GM21619 (cell line): ENCODE results near the gene CELF5.
"Not testable (repeated sequence)": the region's sequence is repeated elsewhere in the genome, so short reads cannot be mapped to it uniquely, and the experiment has no call there.

Experiments
- ATAC-seq: cut with Tn5 transposase; IDR thresholded peaks from one replicate; pipeline ENCODE4 v1.9.1; 2021; ENCODE audit not compliant: unreplicated experiment

The CELF5 gene

GRCh38 chr19:3316132-3316648 lies 91.7 kb downstream of the CELF5 start:
- no peak for ATAC-seq

GRCh38 chr19:3316659-3317207 lies 92.3 kb downstream of the CELF5 start:
- ATAC-seq, result no peak

GRCh38 chr19:3319643-3320353 lies 95.3 kb downstream of the CELF5 start:
- ATAC-seq, result no peak

GRCh38 chr19:3320354-3320670 lies 95.9 kb downstream of the CELF5 start:
- no peak for ATAC-seq

- ATAC-seq, result no peak
Measured at GRCh38 chr19:3320853-3321252, 96.4 kb downstream of the CELF5 start.

- ATAC-seq, result no peak
Measured at GRCh38 chr19:3321696-3322095, 97.2 kb downstream of the CELF5 start.

GRCh38 chr19:3322199-3322978 lies 97.9 kb downstream of the CELF5 start:
- no peak for ATAC-seq

- ATAC-seq, result no peak
Measured at GRCh38 chr19:3323026-3323425, 98.6 kb downstream of the CELF5 start.

- ATAC-seq, result no peak
Measured at GRCh38 chr19:3323658-3324057, 99.2 kb downstream of the CELF5 start.

- no peak for ATAC-seq
Measured at GRCh38 chr19:3324405-3324856, 100.0 kb downstream of the CELF5 start.

- no peak for ATAC-seq
Measured at GRCh38 chr19:3325451-3325850, 101.0 kb downstream of the CELF5 start.

- no peak for ATAC-seq
Measured at GRCh38 chr19:3328743-3329142, 104.3 kb downstream of the CELF5 start.

GRCh38 chr19:3330047-3330446 lies 105.6 kb downstream of the CELF5 start:
- ATAC-seq, result no peak

- not testable (repeated sequence) for ATAC-seq
Measured at GRCh38 chr19:3332232-3332631, 107.8 kb downstream of the CELF5 start.

- no peak for ATAC-seq
Measured at GRCh38 chr19:3333020-3333583, 108.6 kb downstream of the CELF5 start.

GRCh38 chr19:3333662-3334061 lies 109.2 kb downstream of the CELF5 start:
- ATAC-seq, result no peak

GRCh38 chr19:3334749-3335430 lies 110.4 kb downstream of the CELF5 start:
- ATAC-seq, result not testable (repeated sequence)

- ATAC-seq, result no peak
Measured at GRCh38 chr19:3335431-3336350, 111.2 kb downstream of the CELF5 start.

- ATAC-seq, result no peak
Measured at GRCh38 chr19:3336351-3336679, 111.9 kb downstream of the CELF5 start.
